Middle frontal gyrus (tissue), 1 donor: ENCODE measurements around the gene RIT2.
"Not testable (repeated sequence)": the region's sequence is repeated elsewhere in the genome, so short reads cannot be mapped to it uniquely, and the experiment has no call there.

Source experiments
- DNase-seq: peaks from one replicate; pipeline ENCODE4 v3.0.0-alpha.2; 2015; ENCODE audit warnings: low spot score; ENCODE audit errors: extremely low spot score

The RIT2 gene

DNA sequence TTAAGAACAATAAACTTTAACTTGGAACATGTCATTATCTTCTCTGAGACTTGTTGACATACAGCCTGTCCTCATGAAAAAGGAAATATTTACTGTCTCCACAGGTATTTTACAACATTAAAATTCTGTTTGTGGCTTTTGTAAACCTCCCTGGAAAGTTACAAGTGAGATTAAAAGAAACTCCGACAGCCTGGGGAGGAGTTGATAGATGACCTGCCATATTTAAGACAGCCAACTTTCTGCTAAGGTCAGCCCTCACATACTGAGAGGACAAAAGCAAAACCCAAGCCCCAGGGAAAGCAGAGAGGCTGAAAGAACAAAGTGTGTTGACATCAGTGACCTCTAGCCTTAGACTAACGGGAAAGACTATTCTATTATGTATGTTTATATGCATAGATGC lies 350.2 kb downstream of the RIT2 start:
- no peak for DNase-seq

DNA sequence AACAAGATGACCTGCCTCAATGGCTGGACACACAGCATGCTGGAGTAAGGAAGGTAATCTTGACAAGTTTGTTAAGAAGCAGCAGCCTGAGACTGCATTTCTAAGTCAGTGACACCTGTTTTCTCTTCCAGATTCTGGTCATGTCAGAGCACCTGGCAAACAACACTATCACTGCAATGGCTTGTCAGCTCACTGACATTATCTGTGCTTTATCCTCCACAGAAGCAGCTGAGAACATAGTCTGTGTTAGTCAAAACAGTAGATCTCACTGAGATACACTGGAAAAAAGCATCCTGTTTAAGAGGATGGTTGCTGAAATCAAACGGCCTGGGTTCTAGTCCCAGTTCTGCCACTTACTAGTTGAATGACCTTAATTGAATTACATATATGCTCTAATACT lies 355.2 kb downstream of the RIT2 start:
- DNase-seq: no peak

DNA sequence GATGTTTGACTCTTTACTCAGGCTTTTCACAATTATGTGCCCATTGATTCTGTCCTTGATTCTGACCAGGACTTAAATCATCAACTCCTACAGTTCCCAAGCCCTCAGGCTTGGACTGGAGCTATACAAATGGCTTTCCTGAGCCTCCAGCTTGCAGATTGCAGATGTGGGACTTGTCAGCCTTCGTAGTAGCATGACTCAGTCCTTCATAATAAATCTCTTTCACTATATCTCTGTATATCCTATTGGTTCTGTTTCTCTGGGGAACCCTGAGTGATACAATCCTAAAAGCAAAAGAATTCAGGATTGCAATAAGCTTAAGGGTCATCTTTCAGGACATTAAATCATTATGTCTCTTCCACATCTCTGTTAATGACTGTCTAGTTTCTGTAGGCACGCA lies 356.6 kb downstream of the RIT2 start:
- DNase-seq: no peak

DNA sequence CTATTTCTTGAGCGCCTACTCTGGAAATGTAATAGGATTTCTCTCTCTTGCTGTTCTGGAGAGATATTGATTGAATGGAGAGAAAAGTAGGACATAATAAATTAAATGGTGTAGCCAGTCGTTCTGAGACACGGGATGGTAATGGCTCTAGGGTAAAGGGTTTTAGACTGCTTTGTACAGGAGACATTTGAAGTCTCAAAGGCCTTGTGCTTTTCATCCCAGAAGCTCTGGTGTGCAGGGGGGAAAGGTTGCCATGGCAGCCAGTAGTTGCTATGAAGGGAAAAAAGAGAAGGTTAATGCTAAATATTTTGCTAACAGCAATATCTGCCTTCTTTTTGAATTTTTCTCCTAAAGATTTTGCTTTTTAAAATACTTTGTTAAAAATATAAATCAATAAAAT lies 359.3 kb downstream of the RIT2 start:
- no peak for DNase-seq

DNA sequence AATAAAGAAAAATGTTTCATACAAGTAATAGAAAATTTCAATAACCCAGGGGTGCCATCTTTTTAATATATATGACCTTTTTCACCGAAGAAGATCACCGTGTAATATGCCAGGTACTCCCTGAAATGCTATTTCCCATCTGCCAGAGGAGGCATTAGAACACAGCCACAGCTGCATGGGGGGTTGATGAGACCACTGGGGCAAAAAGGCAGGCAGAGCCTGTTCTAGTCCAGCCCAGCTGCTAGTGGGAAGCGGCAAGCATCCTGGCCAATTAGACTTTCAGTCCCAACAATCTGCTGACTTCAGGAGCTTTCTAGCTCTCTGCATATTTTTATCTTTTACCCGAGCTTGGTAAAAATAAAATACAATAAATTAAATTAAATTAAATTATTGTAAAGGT lies 362.6 kb downstream of the RIT2 start:
- no peak for DNase-seq

DNA sequence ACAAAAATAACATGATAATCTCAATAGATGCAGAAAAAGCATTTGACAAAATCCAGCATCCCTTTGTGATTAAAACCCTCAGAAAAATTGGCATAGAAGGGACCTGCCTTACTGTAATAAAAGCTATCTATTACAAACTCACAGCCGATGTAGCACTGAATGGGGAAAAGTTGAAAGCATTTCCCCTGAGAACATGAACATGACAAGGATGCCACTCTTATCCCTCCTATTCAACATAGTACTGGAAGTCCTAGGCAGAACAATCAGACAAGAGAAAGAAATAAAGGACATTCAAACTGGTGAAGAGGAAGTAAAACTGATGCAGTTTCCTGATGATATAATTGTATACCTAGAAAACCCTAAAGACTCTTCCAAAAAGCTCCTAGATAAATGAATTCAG lies 368.7 kb downstream of the RIT2 start:
- no peak for DNase-seq

DNA sequence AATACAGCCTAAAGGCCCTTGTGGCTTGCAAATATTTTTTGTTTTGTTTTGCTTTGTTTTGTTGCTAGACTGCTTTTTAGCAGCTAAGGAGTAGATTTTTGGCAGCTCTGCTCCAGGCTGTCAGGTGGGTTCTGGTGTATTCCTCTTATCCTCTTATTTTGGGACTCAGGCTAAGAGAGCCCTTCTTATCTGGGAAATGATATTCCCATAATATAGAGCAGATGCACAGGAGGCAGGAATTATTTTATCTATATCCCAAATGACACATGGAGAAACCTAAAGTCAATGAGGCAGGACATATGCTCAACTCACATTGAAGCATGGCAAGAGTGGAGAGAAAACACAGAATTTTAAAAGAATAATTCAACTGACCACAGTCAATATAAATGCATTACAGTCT lies 369.6 kb downstream of the RIT2 start:
- DNase-seq: no peak

DNA sequence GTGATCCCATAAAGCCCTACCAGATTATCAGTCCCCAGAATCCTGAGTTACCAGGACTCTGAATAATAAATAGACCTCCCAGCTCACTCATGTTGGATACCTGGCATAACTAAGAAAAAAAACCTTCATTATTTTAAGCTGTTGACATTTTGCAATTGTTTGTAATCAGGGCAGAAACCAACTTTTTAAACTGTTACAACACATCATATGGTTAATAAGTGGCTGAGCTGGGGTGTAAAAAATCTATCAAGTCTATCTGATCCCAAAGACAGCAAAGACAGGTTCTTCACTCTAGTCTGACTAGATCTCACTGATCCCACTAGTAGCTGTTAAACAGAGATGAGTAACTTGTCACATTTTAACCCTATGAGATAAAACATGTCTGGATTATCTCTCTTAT lies 370.3 kb downstream of the RIT2 start:
- no peak for DNase-seq

DNA sequence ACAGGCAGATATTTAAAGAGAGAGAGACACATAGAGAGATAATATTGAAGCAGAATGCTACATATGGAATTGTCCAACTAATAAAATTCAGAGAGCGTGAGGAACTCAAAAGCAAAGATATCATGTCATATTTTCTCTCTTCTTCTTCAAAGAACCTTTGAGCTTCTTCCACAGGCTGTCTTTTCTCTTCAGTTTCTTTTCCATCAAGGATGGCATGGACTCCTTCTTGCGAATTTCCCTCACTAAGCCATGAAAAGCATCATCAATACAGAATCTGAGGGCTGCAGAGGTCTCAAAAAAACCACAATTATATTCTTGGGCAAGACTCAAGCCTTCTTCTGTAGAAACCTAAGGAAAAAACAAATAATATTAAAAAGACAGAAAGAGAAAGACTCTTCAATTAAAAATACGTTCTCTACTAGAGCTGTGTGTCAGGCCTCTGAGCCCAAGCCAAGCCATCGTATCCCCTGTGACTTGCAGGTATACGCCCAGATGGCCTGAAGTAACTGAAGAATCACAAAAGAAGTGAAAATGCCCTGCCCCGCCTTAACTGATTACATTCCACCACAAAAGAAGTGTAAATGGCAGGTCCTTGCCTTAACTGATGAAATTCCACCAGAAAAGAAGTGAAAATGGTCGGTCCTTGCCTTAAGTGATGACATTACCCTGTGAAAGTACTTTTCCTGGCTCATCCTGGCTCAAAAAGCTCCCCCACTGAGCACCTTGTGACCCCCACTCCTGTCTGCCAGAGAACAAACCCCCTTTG lies 371.9 kb downstream of the RIT2 start:
- no peak for DNase-seq

DNA sequence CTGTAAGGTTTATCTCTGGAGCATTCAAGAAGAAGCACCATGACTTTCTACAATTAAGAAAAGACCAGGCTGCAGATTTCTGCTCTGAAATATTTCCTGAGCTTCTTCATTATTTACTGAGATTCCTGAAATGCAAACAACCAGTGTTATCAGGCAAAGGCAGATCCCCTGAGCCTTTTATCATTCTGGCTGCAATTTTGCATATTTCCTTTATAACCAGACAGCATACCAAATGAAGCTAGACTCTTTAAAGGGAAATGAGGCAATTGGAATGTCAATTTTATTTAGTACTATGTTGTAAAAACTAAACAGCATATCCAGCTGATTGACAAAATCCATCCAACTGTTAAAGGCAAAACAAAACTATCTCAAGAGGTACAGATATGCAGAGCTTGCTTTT lies 372.5 kb downstream of the RIT2 start:
- no peak for DNase-seq

DNA sequence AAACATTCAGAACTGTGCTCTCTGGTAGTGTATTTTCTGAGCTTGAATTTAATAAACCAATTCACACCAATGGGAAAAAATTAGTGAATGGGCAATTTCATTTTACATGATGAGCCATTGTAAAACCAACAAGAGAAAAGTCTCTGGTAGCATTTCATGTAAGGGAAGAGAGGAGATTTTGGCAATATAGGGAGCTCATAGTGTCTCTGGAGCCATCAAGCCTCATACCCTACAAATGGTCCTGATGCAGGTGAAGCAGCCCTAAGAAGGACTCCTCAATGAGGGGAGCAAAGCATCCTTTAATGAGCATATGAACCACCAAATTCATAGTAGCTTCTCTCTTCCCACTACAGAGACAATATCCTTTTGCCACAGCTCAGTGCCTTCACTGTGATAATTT lies 373.0 kb downstream of the RIT2 start:
- no peak for DNase-seq

DNA sequence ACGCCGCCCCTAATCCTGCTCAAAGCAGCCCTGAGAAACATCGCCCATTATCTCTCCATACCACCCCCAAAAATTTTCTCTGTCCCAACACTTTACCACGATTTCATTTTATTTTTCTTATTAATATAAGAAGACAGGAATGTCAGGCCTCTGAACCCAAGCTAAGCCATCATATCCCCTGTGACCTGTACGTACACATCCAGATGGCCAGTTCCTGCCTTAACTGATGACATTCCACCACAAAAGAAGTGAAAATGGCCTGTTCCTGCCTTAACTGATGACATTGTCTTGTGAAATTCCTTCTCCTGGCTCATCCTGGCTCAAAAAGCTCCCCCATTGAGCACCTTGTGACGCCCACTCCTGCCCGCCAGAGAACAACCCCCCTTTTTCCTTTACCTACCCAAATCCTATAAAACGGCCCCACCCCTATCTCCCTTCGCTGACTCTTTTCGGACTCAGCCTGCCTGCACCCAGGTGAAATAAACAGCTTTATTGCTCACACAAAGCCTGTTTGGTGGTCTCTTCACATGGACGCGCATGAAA lies 373.6 kb downstream of the RIT2 start:
- not testable (repeated sequence) for DNase-seq

DNA sequence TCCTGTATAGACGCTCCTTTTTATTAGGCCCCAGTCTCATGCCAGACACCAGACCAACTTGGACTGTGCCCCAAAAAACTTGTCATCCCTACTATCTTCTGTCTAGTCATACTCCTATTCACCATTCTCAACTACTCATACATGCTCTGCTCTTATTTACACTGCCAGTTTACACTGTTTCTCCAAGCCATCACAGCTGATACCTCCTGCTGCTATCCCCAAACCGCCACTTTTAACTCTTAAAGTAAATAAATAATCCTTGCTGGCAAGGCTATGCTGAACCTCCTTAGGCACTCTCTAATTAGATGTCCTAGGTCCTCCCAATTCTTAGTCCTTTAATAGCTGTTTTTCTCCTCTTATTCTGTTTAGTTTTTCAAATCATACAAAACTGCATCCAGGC lies 374.2 kb downstream of the RIT2 start:
- DNase-seq: not testable (repeated sequence)

DNA sequence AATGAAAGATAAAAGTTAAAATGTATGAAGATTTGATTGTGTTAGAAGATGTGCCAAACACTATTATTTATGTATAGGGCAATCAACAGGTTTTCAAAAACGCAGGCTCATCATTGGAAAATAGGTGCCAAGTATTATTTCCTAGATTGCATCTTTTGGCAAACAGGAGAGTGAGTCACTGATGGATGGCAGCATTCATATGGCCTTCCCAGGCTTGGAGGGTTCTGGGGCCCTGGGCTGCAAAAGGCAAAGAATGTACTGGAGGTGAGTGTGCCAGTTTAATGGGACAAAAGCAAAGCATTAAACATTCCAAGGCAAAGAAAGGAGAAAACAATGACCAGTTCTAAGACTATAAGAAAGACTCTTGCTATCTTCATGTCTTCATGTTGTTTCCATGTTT lies 379.4 kb downstream of the RIT2 start:
- DNase-seq: no peak

DNA sequence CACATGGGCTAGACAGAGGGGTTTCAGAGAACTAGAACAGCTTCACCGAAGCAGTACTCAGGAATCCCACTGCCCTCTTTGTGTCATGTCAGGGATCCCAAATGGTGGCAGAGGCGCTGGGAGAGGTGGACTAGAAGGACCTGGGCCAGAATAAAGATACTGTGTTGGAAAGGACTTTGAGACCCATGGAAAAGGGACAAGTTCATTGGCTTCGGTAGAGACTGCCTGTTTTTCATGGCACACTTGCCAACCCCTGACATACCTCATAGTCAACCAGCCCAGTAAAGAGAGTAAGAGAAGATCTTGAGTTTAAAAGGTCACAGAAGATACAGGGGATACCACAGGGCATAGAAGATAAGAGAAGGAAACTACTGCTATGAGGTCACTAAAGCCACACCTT lies 381.0 kb downstream of the RIT2 start:
- no peak for DNase-seq

DNA sequence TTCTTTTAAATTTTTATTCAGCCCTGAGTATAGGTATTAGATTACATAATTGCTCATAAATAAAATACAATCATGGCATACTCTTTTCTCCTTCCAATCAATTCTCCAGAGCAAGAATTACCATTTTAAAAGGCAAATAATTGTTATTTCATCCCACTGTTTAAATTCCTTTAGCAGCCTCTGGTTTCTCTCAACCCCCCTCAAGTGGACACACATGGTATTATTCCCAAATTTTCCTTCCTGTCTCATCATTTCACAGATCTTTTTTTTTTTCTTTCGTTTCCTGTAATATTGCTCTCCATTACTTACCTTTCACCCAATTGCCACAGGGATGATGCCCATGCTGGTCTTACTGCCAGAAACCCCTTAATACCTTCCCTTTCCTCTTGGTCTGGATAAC lies 385.2 kb downstream of the RIT2 start:
- no peak for DNase-seq

DNA sequence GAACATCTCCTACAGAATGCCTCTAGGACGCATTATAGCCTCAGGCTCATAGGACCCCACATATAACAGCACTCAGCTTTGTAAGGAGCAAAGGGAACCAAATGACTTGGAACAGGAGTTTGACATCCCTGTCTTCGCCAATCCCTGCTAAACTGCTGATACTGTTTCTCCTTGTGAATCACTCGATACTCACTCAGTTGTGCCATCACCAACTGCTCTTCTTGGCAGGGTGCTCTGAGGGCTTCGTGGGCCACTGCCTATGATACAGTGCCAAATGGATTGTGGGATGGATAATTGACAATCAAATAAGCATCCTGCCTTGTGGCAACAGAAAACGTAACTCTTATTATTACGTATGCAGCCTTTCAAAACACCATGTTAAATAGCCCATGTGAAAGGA lies 396.3 kb downstream of the RIT2 start:
- no peak for DNase-seq

DNA sequence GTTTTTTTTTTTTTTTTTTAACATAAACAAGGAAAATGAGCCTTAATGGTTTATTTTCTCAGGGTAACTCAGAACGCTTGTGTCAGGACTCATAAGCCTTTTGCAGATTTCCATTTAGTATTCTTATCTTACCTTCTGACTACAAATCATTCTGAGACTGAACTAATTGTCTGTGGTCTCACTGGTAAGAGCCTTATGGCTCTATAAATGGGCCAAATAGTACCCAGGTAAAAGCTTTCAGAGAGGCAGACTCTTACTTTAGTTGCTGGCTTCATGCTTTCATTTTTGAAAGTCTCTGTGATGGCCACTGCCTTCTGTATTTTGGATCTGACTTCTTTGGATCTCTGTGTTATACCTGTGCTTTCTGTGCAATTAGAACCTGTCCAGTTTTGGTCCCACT lies 403.4 kb downstream of the RIT2 start:
- no peak for DNase-seq

DNA sequence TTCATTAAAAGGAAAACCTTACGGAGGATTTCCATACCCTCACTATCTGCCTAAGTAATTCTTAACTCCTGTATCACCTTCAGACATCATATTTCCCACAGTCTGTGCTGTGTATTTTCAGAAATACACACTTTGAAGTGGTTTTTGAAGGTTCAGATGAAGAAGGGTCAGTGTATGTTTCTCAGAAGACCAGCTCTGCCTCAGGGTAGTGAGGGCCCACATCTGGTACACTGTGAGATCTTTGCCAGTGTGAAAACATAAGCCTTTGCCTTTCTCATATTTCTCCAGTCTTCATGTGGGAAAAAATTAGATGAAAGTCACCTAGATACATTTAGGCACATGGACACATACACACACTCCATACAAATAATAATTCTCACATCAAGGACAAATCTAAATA lies 408.4 kb downstream of the RIT2 start:
- DNase-seq: no peak

DNA sequence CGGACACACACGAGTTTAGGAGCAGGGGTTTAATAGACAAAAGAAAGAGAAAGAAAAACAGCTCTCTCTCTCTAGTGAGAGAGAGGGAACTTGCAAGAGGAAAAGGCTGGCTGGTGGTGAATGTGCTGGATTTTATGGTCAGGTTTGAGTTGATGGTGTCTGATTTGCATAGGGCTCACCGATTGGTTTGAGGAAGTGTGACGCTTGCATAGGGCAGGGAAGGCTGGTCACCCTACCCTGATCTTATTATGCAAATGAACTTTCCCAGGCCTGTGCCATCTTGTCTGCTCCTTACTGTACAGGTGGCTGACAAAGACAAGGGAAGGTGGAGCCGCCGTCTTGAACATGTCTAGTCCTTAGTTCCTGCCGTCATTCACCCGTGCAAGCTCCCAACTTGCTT lies 408.9 kb downstream of the RIT2 start:
- DNase-seq: no peak

DNA sequence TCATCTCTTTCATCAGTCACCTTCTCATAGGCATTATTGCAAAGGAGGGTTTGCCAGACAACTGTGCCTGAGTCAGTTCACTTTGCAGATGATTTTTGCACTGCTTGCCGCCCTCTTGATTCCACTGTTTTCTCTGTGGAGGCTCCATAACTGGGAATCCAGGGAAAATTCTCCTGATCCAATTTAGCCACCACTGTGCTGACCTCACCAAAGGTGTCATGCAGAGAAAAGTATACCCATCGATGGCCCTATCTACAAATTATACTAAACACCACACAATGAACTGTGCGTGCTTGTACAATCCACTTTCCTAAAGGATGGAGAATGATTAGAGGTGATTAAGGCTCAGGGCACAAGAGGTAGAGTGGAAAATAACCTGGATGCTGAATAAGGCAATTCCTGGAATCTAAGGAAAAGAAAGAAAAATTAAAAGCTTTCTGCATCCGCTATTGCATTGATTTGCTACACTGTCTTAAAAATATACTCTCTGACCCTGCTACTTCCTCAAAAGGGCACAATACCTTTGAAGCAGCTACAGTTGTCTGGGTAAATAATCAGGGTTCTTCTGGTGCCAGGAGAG lies 409.4 kb downstream of the RIT2 start:
- DNase-seq: no peak
